DOHH2 (cell line): Measurements from ENCODE around the gene PTPRK.

ENCODE experiments used
- CTCF ChIP-seq: fragments of 200-600 bp; sonication (generic); IDR thresholded peaks from one replicate; pipeline ENCODE4 v1.5.1; 2014; ENCODE audit warnings: antibody characterized with exemption, mild to moderate bottlenecking, low read depth, low read length; ENCODE audit not compliant: poor library complexity, severe bottlenecking
- EZH2phosphoT487 ChIP-seq: fragments of 200-600 bp; sonication (generic); IDR thresholded peaks from 2 replicates; pipeline ENCODE4 v1.6.1; 2017; ENCODE audit warnings: borderline replicate concordance, mild to moderate bottlenecking, antibody characterized with exemption, low read length, moderate library complexity, mixed read lengths

DNA sequence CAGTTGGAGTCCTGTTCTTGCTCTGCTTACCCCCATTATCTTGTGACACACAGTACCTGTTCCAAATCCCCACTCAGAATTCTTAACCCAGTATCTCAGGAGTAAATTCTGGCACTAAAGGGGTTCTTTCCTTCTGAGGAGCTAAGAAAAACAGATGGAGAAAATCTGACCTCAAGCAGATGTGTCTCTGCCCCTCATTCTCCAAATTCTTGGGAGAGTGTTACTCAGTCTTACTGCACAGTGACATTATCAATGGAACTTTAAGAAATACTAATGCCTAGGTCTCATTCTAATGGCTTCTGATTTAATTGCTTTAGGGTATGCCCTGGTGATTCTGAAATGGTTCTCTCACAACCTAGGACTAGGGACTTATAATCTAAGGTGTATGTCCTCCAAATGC lies 40.6 kb upstream of the PTPRK start:
- TF ChIP-seq CTCF (no peak), EZH2phosphoT487 (no peak)
